Cardiac muscle cell (in vitro differentiated cells and primary cell): ENCODE data around the gene ENOX1. TPM values are rescaled to one million over a fixed set of nuclear protein-coding genes. Genes with fewer than 3 reads are reported as not detected.

Experiments
- DNase-seq, 2 donors: peaks; one replicate each; pipeline versions ENCODE4 v3.0.0 to v3.0.0-alpha.2; 2010 to 2017; ENCODE audit warnings: low read depth in 1 of 2, low spot score in 1 of 2
- H3K27ac ChIP-seq: fragments of 200-600 bp; sonication (generic); 2 replicates; pipeline ENCODE4 v1.5.1; 2016
- H3K27me3 ChIP-seq: fragments of 200-600 bp; sonication (generic); 2 replicates; pipeline ENCODE4 v1.6.0; 2016; ENCODE audit warnings: control low read depth
- H3K36me3 ChIP-seq: fragments of 200-600 bp; sonication (generic); 2 replicates; pipeline ENCODE4 v1.5.1; 2016; ENCODE audit warnings: control low read depth
- H3K4me1 ChIP-seq: fragments of 200-600 bp; sonication (generic); 2 replicates; pipeline ENCODE4 v1.8.1; 2017; ENCODE audit warnings: low read depth, mild to moderate bottlenecking, mixed run types
- H3K4me3 ChIP-seq: fragments of 200-600 bp; sonication (generic); 2 replicates; pipeline ENCODE4 v1.5.1; 2016; ENCODE audit warnings: mild to moderate bottlenecking
- H3K9me3 ChIP-seq: fragments of 200-600 bp; sonication (generic); 2 replicates; pipeline ENCODE4 v1.5.1; 2017; ENCODE audit warnings: low read depth, mild to moderate bottlenecking, control low read depth
- polyA plus RNA-seq: library from polyadenylated mRNA; unstranded; fragments of >200 nt; fragmentation: Nextera tagmentation; extraction: Ambion mirVana; gene quantifications from 2 replicates; pipeline ENCODE4 v1.2.1, GENCODE V29; 2016
- total RNA-seq: library from RNA; depleted of rRNA; stranded (reverse); fragments of >200 nt; gene quantifications from 2 replicates; pipeline ENCODE4 v1.2.3, GENCODE V29; 2016
- TF ChIP-seq, protein P1 (sequence below): IDR thresholded peaks from 2 replicates; pipeline ENCODE4 v1.5.1; 2012; ENCODE audit warnings: low read depth, mild to moderate bottlenecking, low read length

ENOX1 gene
- total and polyA plus RNA-seq, 2 experiments from 2014 or later, result 2.0 to 5.1 TPM

DNA sequence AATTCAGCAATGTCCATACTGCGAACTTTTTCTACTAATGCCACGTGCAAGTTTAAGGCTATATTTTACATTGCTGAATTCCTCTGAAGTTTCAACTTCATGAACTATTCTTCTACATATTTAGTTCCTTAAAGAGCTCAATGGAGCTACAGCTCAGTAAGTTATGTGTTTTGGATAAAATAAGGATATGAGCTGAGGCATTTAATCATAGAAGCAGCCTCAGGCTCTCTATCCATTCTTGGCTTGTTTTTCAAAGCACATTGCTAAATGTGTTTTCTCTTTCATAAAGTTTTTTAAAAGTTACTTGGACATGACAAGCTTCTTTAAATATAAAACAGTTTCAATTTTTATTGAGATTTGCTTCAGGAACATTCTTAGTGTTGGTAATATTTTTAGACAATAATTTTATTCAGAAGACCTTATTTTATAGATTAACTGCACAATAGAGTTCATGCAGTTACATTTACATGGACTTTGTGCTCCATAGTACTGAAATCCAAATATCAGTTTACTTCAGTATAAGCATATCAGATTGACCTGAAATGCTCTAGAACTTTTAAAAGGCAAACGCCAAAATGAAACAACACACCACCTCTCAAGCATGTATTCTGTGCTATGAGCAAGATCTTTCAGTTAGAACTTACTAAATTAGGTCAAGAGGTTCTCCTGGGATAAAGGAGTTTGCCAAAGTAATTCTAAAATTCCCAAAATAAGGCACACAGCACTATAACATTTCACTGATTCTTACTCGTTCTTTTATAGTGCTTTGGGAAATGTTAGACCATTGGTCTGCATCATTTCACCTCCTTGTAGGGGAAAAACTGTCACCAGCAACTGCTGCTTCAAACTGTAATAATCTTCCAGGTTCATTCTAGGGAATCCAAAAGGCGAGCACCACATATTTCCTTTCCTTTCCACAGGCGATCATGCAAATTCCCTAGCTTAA, 275.5 kb downstream of the ENOX1 start:
- TF ChIP-seq, protein P1, sequence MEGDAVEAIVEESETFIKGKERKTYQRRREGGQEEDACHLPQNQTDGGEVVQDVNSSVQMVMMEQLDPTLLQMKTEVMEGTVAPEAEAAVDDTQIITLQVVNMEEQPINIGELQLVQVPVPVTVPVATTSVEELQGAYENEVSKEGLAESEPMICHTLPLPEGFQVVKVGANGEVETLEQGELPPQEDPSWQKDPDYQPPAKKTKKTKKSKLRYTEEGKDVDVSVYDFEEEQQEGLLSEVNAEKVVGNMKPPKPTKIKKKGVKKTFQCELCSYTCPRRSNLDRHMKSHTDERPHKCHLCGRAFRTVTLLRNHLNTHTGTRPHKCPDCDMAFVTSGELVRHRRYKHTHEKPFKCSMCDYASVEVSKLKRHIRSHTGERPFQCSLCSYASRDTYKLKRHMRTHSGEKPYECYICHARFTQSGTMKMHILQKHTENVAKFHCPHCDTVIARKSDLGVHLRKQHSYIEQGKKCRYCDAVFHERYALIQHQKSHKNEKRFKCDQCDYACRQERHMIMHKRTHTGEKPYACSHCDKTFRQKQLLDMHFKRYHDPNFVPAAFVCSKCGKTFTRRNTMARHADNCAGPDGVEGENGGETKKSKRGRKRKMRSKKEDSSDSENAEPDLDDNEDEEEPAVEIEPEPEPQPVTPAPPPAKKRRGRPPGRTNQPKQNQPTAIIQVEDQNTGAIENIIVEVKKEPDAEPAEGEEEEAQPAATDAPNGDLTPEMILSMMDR, result no peak
- Histone ChIP-seq H3K36me3 (no peaks in the 10 kb centered on the region), H3K4me1 (peaks cover 4% of the 10 kb centered on the region), H3K4me3 (no peak overlapping the region), H3K27me3 (no peaks in the 10 kb centered on the region), H3K9me3 (no peaks in the 10 kb centered on the region), H3K27ac (no peak overlapping the region)
- DNase-seq, result no peak

DNA sequence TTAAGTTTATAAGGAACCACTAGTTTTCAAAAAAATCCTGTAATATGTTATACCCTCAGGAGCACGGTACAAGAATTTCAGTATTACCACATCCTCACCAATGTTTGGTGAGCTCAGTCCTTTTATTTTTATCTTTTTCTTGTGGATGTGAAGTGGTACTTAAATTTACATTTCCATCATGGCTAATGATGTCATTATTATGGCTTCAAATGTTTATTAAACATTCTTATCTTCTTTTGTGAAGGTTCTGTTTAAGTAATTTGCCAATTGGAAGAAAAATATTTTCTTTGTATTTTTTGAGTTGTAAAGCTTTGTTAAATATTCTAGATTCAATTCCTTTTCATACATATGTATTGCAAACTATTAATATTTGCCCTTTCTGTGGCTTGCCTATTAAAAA, 291.0 kb downstream of the ENOX1 start:
- Histone ChIP-seq H3K4me3 (no peak overlapping the region), H3K27me3 (no peaks in the 10 kb centered on the region), H3K27ac (no peak overlapping the region), H3K9me3 (no peaks in the 10 kb centered on the region), H3K36me3 (no peaks in the 10 kb centered on the region), H3K4me1 (no peaks in the 10 kb centered on the region)
- TF ChIP-seq, protein P1, result no peak
- DNase-seq, result no peak

DNA sequence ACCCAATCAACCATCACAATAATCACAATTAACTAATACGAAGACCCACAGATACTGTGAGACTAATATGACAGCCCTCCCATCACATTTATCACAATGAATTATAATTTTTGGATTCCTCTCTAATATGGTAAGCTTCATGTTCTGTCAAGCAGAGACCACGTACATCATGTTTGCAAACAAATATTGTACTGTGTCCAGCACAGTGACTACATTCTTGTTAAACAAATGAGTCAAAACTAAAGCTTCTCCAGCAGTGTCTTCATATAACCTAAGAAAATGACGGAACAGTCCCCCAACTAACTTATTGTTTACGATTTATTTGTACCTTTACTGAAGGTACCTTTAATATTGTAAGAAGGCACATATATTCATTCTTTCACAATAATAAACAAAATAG, 292.6 kb downstream of the ENOX1 start:
- Histone ChIP-seq H3K27ac (no peak overlapping the region), H3K27me3 (no peaks in the 10 kb centered on the region), H3K36me3 (no peaks in the 10 kb centered on the region), H3K4me3 (no peak overlapping the region), H3K4me1 (no peaks in the 10 kb centered on the region), H3K9me3 (no peaks in the 10 kb centered on the region)
- TF ChIP-seq, protein P1, result no peak
- DNase-seq, result no peak

DNA sequence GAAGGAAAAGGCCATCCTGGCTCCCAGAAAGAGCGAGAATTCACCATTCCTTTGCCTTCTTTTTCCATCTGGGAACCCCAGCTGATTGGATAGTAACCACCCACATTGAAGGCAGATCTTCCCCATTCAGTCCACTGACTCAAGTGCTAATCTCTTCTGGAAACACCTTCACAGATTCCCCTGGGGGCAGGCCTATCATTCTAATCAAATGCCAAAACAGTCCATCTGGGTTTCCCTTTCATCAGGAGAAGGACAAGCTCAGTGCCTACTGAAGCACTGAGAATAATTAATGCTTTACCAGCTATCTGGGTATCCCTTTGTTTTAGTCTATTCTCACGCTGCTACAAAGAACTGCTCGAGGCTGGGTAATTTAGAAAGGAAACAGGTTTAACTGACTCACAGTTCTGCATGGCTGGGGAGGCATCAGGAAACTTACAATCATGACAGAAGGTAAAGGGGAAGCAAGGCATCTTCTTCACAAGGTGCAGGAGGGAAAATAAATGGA, 293.2 kb downstream of the ENOX1 start:
- Histone ChIP-seq H3K27ac (no peak overlapping the region), H3K4me3 (no peak overlapping the region), H3K4me1 (no peaks in the 10 kb centered on the region), H3K27me3 (no peaks in the 10 kb centered on the region), H3K9me3 (no peaks in the 10 kb centered on the region), H3K36me3 (no peaks in the 10 kb centered on the region)
- TF ChIP-seq, protein P1, result no peak
- no peak for DNase-seq

DNA sequence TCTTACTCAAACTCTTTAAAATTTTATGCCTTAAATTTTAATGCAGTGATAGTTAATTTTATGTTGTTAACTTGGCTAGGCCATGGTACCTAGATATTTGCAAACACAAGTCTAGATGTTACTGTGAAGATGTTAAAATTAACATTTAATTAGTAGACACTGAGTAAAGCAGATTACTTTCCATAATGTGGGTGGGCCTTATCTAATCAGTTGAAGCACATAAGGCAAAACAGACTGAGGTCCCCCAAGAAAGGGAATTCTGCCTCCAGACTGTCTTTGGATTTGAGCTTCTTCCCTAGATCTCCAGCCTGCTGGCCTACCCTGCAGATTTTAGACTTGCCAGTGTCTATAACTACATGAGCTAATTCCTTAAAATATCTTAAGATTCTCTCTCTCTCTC, 294.0 kb downstream of the ENOX1 start:
- Histone ChIP-seq H3K27ac (no peak overlapping the region), H3K4me1 (no peaks in the 10 kb centered on the region), H3K27me3 (no peaks in the 10 kb centered on the region), H3K36me3 (no peaks in the 10 kb centered on the region), H3K9me3 (no peaks in the 10 kb centered on the region), H3K4me3 (no peak overlapping the region)
- TF ChIP-seq, protein P1, result no peak
- DNase-seq, result no peak
